GOT3 (cell line): Measurements from ENCODE around the gene CDH22.

ENCODE experiments used
- DNase-seq: peaks from one replicate; lab custom pipeline; 2025; ENCODE audit warnings: mixed read lengths; lab: John Stamatoyannopoulos, UW

CDH22 gene

DNA sequence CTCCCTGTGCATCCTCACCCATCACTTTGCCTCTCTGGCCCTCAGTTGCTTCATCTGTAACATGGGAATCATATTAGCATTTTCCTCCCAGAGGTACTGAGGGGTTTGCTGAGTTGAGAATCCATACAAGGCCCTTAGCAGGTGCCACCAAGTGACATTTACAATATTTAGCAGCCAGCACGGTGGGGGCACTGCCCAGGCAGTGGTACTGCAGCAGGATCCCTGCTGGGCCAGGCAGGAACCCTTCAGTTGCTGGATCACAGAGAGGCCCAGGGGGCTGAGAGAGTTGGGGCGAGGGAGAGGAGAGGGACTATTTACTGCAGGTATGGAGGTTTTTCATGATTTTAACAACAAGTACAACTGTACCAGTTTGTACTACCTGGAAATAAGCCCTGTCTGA, 65.9 kb downstream of the CDH22 start:
- no peak for DNase-seq

DNA sequence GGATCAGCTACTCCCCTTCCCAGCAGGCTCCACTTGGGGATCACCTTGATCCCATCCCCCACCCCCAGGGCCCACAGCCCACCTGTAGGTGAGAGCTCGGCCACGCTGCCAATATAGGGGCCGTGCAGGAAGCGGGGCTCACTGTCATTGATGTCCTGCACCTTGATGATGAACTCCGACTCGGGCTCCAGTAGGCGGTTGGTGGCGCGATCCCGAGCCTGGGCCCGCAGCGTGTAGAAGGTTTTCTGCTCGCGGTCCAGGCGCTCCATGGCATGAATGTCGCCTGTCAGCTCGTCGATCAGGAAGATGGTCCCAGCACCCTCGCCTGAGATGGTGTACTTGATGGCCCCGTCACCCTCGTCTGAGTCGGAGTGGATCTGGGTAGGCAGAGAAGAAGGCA, 67.4 kb downstream of the CDH22 start:
- no peak for DNase-seq

DNA sequence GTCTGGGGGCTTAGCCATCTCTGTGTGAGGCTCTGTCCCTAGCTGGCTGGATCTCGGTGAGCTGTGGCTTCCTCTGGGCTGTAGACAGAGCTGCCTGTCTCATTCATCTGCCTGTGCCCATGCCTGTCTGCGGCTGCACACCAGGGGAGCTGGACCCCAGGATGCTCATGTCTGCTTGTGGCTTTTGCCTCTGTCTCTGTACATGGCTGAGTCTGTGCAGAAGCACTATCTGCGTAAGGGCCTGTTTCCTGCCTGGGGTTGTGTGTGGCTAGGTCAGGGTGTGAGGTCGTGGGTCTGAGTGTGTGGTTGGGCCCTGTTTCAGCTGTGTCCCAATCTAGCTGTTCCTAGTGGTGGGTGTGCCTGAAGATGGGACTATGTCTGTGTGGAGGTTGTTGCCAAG, 68.2 kb downstream of the CDH22 start:
- no peak for DNase-seq

DNA sequence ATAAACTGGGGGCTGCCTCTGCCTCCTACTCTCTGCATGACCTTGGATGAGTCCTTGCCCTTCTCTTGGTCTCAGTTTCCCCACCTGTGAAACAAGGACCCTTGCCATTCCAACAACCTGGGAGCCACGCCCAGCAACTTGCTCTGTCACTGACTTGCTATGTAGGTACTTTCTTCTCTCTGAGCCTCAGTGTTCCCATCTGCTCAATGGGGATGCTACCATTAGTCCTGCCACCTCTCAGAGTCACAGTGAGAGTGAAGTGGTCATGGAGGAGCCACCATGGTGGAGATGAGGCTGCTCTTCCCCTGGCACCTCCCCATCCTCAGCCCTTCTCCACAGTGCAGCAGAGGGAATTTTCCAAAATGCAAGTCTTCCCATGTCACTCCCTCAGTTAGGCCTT, 70.6 kb downstream of the CDH22 start:
- no peak for DNase-seq

DNA sequence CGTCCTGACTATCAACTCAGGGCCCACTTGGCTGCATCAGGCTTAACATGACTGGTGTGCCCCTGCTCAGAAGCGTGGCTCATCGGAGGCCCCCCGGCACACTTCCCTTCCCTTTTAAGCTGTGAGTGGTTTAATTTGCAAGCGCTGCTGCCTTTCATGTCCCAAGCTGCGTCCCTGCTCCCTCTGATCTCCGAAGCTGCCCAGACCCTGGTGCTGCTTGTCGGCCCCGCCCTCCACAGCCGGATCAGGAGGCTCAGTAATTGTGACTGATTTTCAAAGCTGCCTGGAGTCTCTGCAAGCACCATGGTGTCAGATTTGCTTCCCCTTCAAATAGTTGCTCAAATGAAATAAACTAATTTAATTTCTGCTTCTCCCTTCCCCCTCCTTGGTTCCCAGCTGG, 71.1 kb downstream of the CDH22 start:
- DNase-seq = no peak

DNA sequence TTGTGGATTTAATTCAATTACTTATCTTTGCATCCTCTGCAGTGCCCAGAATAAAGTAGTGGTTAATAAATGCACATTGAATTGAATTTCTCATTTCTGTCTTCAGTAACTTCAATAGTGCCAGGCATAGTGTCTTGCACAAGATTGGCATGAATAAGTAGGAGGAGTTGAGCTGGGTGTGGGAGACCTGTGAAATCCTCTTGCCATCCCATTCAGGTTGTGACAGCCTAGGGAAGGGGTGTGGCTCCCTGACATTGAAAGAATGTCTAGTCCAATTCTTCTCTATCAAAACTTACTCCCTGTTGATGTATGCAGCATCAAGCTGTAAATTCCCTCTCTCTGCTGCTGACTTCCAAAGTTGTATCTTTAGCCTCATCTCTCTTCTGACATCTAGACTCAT, 73.2 kb downstream of the CDH22 start:
- no peak for DNase-seq

DNA sequence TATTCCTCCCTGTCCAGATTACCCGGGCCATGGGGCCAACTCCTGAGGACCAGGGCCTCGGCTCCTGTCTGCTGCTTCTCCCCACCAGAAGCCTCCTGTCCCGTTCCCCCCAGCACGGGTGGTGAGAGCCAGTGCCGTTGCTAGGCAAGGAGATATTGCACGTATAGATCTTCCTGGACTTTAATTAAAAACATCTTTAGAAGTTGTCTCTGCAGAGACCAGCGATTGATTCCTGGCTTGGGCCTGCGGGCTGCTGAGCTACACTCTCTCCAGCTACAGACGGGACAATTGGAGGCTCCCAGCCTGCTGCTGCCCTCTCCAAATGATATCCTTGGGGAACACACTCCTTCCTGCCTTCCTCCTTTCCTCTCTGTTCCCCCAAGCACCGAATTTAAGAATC, 74.6 kb downstream of the CDH22 start:
- no peak for DNase-seq

DNA sequence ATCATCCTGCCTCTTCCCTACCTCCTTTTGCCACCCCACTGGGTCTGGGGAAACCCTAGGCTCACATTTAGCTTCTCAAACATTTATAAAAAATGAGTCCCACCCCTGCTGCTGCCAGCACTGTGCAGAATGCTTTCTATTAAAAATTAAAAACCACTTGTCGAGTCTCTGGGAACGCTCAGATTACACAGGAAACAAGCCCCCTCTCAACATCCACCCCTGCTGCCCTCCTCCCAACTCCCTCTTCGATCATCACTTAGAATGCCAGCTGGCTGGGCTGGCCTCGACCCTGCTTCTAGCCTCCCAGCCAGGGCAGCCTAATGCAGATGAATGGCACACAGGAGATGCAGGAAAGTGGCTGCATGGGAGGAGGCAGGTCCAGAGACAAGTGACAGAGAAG, 75.8 kb downstream of the CDH22 start:
- DNase-seq = no peak

DNA sequence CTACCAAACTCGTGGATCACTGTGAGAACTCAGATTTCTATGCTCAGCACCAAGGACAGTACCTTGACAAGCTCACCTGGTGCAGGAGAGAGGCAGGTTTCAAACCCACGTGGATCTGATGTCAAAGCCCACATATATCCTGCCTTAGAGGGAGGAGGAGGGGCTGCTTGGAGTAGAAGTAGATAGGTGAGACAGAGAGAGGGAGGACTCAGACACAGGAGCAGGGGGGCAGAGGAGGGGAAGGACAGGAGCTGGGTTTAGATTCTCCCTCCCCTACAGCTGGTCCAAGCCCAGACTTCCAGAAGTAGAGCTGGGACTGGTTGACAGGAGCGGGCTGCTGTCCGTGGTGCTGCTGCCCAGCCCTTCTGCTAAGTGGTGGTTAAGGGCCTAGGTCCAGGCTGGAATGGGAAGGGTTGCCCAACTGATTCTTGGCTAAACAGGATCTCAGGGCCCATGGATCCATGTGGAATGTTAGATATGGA, 77.5 kb downstream of the CDH22 start:
- DNase-seq = no peak

DNA sequence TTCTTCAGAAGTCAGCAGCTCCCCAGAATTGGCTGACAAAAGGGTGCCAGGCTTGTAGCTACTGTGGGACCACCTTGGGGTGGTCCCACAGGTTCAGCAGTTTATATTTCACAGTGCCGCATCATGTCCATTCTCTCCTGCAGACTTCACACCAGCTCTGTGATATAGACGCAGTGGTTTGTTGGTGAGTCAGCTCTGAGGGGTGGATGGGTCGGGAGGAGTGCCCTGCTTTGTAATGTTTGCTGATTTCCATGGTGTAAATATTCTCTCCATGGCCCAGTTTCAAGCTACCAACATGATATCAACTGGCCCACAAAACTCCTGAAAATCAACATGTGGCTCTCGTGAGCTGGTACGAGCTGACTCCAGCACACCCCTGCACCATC, 78.2 kb downstream of the CDH22 start:
- no peak for DNase-seq

DNA sequence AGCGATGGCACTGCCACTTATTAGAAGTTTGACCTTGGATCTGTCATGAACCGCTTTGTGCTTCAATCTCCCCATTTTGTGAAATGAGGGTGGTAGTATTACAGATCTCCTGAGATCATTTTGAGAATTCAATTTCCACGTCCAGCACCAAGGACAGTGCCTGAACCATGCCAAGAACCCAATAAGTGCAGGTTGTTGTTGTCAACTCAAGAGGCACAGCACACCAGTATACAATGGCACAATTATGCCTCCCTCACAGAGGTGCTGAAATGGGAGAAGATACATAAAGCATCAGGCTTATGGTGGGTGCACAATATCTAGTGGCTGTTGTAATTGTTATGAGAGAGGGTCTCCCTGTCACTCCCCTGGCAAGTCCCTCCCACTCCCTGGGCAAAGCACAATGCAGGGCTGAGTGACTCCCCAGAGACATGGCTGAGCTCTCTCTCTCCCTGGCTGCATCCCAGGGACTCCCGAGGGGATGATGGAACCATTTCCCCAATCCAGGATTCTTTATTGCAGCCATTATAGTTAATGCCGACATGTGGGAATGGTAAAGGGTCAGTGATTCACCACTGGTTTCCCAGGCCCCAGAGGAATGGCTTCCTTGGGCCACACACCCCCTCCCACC, 78.7 kb downstream of the CDH22 start:
- DNase-seq = no peak

DNA sequence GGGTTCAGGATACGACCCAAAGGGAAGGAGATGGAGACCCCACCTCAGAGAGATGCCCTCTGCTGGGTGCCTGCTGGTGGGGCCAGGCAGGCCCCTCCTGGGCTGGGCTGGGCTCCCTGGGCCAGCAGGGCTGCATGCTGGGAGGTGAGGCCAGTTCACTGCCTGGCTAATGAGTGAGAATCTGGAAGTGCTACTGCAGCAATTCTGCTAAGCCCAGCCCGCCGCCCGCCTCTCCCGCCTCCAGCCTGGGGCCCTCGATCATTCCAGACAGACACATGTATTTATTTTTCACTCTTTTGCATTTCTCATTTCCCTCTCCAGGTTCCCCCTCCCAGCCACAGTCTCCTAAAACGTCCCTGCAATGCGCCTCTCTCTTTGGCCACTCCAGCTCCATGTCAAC, 79.6 kb downstream of the CDH22 start:
- no peak for DNase-seq

DNA sequence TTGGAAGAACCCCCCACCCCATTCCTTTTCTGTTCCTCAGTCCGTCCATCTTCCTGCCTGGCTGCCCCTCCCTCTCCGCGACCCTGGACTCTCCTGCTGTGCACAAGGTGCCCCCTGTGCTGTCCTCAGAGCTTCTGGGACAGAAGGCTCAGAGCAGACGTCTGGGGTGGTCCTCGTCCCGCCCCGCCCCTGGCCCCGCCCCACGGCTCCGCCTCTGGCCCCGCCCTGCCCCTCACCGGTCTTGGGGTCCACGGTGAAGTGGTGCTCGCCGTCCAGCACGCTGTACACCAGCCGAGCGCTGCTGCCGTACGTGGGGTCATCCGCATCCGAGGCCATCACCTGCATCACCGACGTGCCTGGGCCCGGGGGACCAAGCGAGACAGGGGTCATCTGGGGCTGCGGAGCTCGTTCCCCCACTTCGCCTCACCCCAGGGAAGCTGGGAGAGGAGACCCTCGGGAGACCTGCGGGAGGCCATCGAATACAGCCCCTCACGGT, 81.0 kb downstream of the CDH22 start:
- DNase-seq = no peak

DNA sequence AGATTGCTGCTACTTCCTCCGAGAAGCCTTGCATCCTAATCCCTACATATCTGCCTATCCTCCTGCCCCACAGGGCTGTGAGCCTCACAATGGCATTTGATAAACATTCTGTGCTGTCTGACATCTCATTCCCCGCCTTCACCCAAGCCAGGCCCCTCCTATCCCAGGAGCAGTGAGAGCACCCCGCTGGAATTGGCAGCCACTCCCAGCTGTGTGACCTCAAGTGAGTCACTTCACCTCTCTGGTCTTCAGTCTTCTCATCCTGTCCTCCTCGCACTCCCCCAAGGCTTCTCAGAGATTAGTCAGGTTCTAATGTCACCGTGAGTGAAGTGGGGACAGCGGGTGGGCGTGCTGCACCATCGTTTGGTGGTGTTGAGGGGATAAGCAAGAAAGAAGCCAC, 81.7 kb downstream of the CDH22 start:
- no peak for DNase-seq

DNA sequence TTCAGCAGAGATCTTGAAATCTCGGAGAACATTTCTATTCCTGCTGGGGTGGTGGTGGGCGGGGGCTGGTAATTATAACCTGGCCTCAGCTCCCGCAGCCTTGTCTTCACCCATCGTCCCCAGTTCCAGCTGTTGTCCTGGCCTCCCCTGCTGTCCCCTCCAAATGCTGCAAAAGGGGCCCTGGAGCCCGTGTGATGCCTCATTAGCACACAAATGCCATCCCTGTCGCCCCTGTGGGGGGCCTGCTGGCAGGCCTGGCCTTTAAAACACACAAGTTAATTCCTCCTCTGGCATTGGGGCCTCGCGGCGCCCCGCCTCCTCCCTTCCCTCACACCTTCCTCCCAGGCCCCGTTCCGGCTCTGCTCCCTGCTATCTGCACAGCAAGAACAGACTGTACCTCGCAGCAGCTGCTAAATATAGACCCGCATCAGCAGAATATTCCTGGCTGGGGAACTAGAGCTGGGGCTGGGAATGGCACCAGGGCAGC, 85.7 kb downstream of the CDH22 start:
- no peak for DNase-seq

DNA sequence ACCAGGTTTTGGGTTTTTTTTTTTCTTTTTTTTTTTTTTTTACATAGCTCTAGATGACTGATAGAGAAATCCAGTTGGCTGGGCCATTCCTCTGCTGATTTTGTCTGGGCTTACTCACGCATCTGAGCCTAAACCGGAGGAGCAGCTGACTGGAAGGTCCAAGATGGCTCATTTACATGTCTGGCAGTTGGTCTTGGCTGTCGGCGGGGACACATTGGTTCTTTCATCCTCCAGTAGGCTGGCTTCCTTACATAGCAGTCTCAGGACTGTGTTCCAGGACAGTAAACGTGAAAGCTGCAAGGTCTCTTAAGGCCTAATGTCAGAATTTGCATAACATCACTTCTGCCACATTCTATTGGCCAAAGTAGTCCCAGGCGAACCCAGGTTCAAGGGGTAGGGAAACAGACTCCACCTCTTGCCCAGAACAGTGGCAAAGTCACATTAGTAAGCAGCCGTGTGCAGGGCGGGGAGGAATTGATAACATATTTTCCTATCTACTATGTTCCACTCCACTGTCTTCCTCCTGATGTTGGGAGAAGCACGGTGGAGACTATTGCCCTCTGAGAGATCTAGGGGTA, 87.0 kb downstream of the CDH22 start:
- DNase-seq = no peak

DNA sequence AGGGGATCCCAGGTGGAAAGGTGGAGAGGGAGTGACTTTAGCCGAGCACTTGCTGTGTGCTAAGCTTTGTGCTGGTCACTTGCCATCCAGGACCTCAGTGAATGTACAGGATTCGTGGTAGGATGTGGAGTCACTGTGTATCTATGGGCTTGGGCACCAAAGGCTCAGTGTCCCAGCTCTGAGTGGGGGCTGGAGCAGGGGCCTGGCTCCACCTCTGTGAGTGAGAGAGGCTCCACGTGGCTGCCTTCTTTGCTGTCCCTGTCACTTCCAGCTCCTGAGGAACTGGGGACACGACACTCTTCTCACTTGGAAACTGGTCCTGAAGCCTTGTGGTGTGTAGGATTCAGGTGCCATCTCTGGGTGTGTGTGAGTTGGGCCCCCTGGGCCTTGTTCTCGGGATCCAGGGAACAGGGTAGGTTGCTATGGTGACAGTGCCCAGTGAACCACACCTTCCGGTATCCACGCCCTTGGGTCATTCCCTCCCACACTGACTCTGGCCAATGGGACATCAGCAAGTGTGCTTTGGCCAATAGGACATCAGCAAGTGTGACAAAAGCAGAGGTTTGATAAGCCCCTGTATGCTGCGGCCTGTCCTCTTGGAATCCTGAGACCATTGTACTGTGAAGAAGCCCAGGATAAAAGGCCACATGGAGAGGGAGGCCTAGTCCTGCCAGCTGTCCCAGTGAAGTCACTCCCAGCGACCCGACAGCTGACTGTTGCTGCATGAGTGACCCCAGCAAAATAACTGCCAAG, 87.7 kb downstream of the CDH22 start:
- no peak for DNase-seq

DNA sequence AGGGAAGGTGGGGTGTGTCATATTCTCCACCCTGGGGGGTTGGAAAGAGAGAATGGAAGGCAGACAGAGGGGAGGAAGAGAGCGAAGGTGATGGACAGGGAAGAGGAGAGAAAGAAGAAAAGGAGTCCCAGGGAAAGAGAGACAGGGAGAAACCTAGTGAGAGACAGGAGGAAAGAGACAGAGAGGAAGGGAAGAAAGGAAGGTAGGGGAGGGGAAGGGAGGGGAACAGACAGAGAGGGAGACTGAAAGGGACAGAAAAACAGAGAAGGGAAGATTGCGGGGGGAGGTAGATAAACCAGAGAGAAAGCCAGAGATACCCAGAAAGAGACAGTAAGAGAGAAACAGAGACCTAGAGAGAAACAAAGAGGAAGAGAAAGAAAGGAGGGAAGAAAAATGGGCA, 88.4 kb downstream of the CDH22 start:
- no peak for DNase-seq

DNA sequence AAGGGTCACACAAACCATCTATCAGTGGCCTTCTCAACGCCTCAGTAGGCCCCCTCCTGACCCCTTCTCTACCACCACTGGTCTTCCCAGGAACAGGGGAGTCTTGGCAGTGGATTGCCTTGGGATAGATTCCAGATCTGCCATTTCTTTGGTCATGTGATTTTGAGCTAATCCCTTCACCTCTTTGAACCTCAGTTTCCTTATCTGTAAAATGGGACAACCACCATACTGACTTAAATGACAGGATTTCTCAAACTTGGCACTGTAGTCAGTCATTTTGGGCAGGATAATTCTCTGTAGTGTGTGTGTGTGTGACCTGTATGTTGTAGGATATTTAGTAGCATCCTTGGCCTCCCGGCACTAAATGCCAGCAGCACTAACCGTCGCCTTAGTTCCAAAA, 89.1 kb downstream of the CDH22 start:
- no peak for DNase-seq

DNA sequence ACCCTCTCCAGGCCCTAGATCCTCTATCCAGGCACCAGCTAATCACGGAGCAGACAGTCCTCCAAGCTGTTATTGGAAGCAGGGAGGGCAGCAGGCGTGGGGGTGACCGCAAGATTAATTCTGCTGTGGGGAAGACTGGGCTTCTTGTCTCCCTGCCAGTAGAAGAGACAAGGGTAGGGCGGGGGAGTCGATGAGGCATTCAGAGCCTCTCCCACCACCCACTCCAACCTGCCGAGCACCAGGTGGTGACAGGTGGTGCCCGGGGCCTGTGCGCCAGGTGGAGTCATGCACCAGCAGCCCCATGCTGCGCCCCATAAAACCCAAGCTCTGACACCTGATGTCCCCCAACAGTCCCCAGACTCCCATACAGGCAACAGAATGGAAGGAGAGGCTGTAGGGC, 89.6 kb downstream of the CDH22 start:
- DNase-seq = no peak

DNA sequence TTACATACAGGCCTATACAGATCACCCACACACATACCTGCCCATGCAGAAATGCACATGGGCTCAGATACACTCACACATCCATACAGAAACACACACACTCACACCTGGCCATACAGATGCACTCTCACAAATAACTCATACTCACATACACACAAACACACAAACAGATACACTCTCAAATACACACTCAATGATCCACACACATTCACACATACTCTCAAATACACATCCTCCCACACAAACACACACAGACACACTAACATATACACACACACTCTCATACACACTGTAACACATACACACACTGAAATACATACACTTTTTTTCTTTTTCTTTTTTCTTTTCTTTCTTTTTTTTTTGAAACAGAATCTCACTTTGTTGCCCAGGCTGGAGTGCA, 90.7 kb downstream of the CDH22 start:
- DNase-seq = no peak

DNA sequence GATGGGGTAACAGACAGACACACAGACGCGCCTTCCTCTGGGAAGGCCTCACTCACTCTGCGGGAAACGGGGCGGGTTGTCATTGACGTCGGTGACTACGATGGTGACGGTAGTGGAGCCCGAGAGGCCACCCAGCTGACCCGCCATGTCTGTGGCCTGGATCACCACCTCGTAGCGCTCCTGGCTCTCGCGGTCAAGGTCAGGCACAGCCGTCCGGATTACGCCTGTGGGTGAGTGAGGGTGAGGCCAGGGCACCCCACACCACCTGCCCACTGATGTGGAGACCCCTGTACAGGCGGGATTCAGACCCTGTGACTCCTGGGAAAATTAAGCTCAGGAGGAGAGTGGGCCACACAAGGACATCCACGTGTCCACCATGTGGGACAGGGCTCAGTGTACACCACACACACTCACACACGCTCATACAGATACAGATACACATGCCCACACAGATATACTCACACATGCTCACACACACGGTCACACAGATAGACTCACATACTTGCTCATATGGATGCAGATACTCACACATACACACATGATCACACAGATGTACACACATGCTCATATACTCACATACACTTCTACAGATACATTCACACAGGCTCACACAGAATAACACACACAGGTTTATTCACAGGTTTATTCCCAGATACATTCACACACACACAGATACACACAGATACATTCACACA, 91.4 kb downstream of the CDH22 start:
- no peak for DNase-seq
